Measurements from ENCODE around the gene NAA25.
"Not testable (repeated sequence)": the region's sequence is repeated elsewhere in the genome, so short reads cannot be mapped to it uniquely, and the experiment has no call there.

NAA25 gene

GRCh38 chr12:112125250-112125999, 16.8 kb upstream of the NAA25 start, which contains the start of gene TRAFD1:
Gene TRAFD1, plus strand, starts transcription at chr12:112125560. Its CDS starts 4,963 bp downstream, at chr12:112130523.
- H3K4me3 Mint-ChIP-seq = peak within 1 kb of the TSS; percentile 83
- DNase-seq (ENCODE audit: low spot score in 2 of 2) = peak; percentile 97 to 99

GRCh38 chr12:112124918-112125249, 16.3 kb upstream of the NAA25 start:
- Mint-ChIP-seq H3K36me3 (peaks cover 9% of the 10 kb centered on the region), H3K4me1 (peaks cover 28% of the 10 kb centered on the region), H3K27ac (peak overlapping the region; percentile 43), H3K9me3 (no peaks in the 10 kb centered on the region), H3K4me3 (peak overlapping the region; percentile 83)
- DNase-seq (ENCODE audit: low spot score in 2 of 2) (no peak), ATAC-seq (no peak)

More at GRCh38 chr12:112125250-112125999, 16.8 kb upstream of the NAA25 start, which contains the start of gene TRAFD1:
- Mint-ChIP-seq H3K4me1 (peaks cover 28% of the 10 kb centered on the region), H3K27ac (peak within 1 kb of the TSS; percentile 43), H3K9me3 (no peaks in the 10 kb centered on the region), H3K36me3 (peaks cover 10% of the 10 kb centered on the region)
- peak; percentile 100 for ATAC-seq

GRCh38 chr12:112122823-112123690, 14.5 kb upstream of the NAA25 start:
- Mint-ChIP-seq H3K27ac (no peak overlapping the region), H3K9me3 (no peaks in the 10 kb centered on the region), H3K4me1 (peaks cover 14% of the 10 kb centered on the region), H3K4me3 (no peak overlapping the region), H3K36me3 (peaks cover 9% of the 10 kb centered on the region)
- no peak for ATAC-seq
- no peak for DNase-seq (ENCODE audit: low spot score in 2 of 2)

GRCh38 chr12:112121780-112122565, 13.4 kb upstream of the NAA25 start:
- no peak overlapping the region for H3K4me3 Mint-ChIP-seq
- no peak overlapping the region for H3K27ac Mint-ChIP-seq
- H3K9me3 Mint-ChIP-seq = no peaks in the 10 kb centered on the region
- peaks cover 9% of the 10 kb centered on the region for H3K36me3 Mint-ChIP-seq
- DNase-seq (ENCODE audit: low spot score in 2 of 2) (no peak), ATAC-seq (no peak)
- H3K4me1 Mint-ChIP-seq = peaks cover 10% of the 10 kb centered on the region

GRCh38 chr12:112117685-112118084, 9.1 kb upstream of the NAA25 start:
- Mint-ChIP-seq H3K27ac (no peak overlapping the region), H3K9me3 (no peaks in the 10 kb centered on the region), H3K4me3 (no peak overlapping the region), H3K4me1 (peaks cover 8% of the 10 kb centered on the region), H3K36me3 (peaks cover 5% of the 10 kb centered on the region)
- DNase-seq (ENCODE audit: low spot score in 2 of 2) (no peak), ATAC-seq (no peak)

DNA sequence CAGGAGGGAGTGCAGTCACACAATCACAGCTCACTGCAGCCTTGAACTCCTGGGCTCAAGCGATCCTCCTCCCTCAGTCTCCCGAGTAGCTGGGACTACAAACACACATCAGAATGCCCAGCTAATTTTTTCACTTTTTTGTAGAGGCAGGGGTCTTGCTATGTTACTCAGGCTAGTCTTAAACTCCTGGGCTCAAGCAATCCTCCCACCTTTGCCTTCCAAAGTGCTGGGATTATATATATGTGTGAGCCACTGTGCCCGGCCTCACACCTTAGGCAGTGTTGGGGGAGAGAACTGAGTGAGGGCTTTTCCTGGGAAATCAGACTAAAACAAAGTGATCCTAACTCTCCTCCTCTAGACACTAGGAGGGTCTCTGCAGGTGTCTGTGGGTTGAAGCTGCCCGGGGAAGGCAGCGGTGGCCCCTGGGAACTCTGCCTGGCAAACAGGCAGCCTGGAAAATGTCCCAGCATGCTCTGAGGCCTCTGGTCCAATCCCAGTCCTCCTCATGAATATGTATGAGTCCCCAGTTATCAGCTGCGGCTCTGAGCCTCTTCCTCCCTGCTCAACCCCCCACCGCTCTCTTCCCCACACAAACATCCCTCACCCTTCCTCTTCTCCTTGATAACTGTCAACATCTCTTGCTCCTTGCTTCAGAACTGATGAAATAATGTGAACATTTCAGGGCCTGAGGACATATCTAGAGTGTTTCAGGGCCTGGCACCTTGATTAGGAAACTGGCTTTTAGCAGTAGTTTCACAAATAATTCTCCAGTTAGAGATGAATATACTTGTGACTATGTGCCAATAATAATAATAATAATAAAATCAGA, 7.9 kb upstream of the NAA25 start:
- H3K36me3 Mint-ChIP-seq = peaks cover 5% of the 10 kb centered on the region
- no peak overlapping the region for H3K4me3 Mint-ChIP-seq
- ATAC-seq = peak; percentile 55
- H3K27ac Mint-ChIP-seq = peak overlapping the region; percentile 70
- no peaks in the 10 kb centered on the region for H3K9me3 Mint-ChIP-seq
- DNase-seq (ENCODE audit: low spot score in 2 of 2) = no peak
- H3K4me1 Mint-ChIP-seq = peaks cover 8% of the 10 kb centered on the region

GRCh38 chr12:112115259-112116045, 6.9 kb upstream of the NAA25 start:
- ATAC-seq = no peak
- no peaks in the 10 kb centered on the region for H3K9me3 Mint-ChIP-seq
- no peak overlapping the region for H3K27ac Mint-ChIP-seq
- H3K36me3 Mint-ChIP-seq = peaks cover 5% of the 10 kb centered on the region
- peaks cover 8% of the 10 kb centered on the region for H3K4me1 Mint-ChIP-seq
- no peak overlapping the region for H3K4me3 Mint-ChIP-seq
- DNase-seq (ENCODE audit: low spot score in 2 of 2) = no peak

GRCh38 chr12:112112409-112113133, 4.0 kb upstream of the NAA25 start:
- ATAC-seq (no peak), DNase-seq (ENCODE audit: low spot score in 2 of 2) (no peak)
- Mint-ChIP-seq H3K4me3 (no peak overlapping the region), H3K9me3 (no peaks in the 10 kb centered on the region), H3K27ac (peak overlapping the region; percentile 3), H3K36me3 (peaks cover 26% of the 10 kb centered on the region), H3K4me1 (peaks cover 10% of the 10 kb centered on the region)

DNA sequence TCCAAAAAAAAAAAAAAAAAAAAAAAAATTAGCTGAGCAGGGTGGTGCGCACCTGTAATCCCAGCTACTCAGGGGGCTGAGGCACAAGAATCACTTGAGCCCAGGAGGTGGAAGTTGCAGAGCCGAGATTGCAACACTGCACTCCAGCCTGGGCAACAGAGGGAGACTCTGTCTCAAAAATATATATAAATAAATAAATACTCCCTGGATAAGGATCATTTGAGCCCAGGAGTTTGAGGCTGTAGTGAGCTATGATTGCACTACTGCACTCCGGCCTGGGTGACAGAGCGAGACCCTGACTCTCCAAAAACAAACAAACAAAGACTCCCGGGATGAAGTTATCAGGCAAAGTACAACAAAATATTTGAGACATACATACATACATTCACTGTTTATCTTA, 3.3 kb upstream of the NAA25 start:
- ATAC-seq = no peak

GRCh38 chr12:112110787-112111662, 2.4 kb upstream of the NAA25 start:
- H3K4me1 Mint-ChIP-seq = peaks cover 16% of the 10 kb centered on the region
- not testable (repeated sequence) for ATAC-seq; DNase-seq (ENCODE audit: low spot score in 2 of 2); H3K27ac Mint-ChIP-seq; H3K9me3 Mint-ChIP-seq; H3K4me3 Mint-ChIP-seq
- H3K36me3 Mint-ChIP-seq = peaks cover 41% of the 10 kb centered on the region

More for the DNA sequence above, 3.3 kb upstream of the NAA25 start:
- Mint-ChIP-seq H3K36me3 (peaks cover 32% of the 10 kb centered on the region), H3K4me1 (peaks cover 13% of the 10 kb centered on the region), H3K4me3 (no peak overlapping the region), H3K9me3 (no peaks in the 10 kb centered on the region), H3K27ac (peak overlapping the region; percentile 3)
- no peak for DNase-seq (ENCODE audit: low spot score in 2 of 2)

GRCh38 chr12:112107306-112108201, 1.0 kb downstream of the NAA25 start:
- no peak for DNase-seq (ENCODE audit: low spot score in 2 of 2)
- no peaks in the 10 kb centered on the region for H3K9me3 Mint-ChIP-seq
- H3K4me1 Mint-ChIP-seq = peaks cover 38% of the 10 kb centered on the region
- H3K4me3 Mint-ChIP-seq = peak overlapping the region; percentile 89
- peak overlapping the region; percentile 96 for H3K27ac Mint-ChIP-seq
- ATAC-seq = no peak
- peaks cover 69% of the 10 kb centered on the region for H3K36me3 Mint-ChIP-seq

DNA sequence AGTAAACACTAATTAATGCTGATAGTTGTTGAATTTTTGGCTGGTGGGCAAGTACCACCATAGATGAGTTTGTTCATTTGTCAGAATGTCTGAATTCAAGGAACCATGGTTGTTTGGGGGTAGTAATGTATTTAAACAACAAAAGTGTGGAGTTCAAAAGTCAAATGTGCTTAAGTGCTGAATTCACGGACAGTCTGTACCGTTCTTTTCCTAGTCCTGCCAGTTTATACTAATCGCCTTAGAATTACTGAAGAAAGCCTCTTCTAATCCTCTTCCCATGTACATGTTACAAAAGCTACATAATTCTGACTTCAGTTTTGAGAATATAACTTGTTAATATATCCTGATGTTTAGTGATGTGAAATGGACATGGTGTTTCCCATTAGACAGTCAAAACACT, 2.7 kb downstream of the NAA25 start:
- H3K36me3 Mint-ChIP-seq = peaks cover 85% of the 10 kb centered on the region
- no peak for DNase-seq (ENCODE audit: low spot score in 2 of 2)
- ATAC-seq = no peak
- H3K4me3 Mint-ChIP-seq = peak overlapping the region; percentile 89
- peak overlapping the region; percentile 96 for H3K27ac Mint-ChIP-seq
- peaks cover 43% of the 10 kb centered on the region for H3K4me1 Mint-ChIP-seq
- H3K9me3 Mint-ChIP-seq = no peaks in the 10 kb centered on the region

Measured in stimulated activated effector memory CD8-positive, alpha-beta T cell treated with anti-CD3 and anti-CD28 coated beads, Interleukin-12 subunit alpha, Interleukin-12 subunit beta, amount 100 ng/mL, for 72 hours (primary cell).